Naive B cell (primary cell): ENCODE results near the gene IGFBP3. TPM values are rescaled to one million over a fixed set of nuclear protein-coding genes. Genes with fewer than 3 reads are reported as not detected.
A peak's percentile ranks its signal among the peaks of the same experiment; 100 is the strongest.
"Not testable (repeated sequence)": the region's sequence is repeated elsewhere in the genome, so short reads cannot be mapped to it uniquely, and the experiment has no call there.

Source experiments
- ATAC-seq, 2 donors: fragments of 150-1000 bp; cut with Tn5 transposase; 2 replicates each; pipeline ENCODE4 v1.10.0; 2021; ENCODE audit warnings: low read depth in 2 of 2, mild to moderate bottlenecking in 2 of 2, moderate library complexity in 2 of 2
- DNase-seq: peaks from one replicate; pipeline ENCODE4 v3.0.0; 2022
- H3K27ac Mint-ChIP-seq, 6 donors: one replicate each; pipeline ENCODE4 v1.8.0; 2020 to 2022; ENCODE audit warnings: mild to moderate bottlenecking in 6 of 6, mixed read lengths in 6 of 6, moderate library complexity in 5 of 6, inconsistent platforms in 2 of 6
- H3K27me3 Mint-ChIP-seq, 3 donors: one replicate each; pipeline ENCODE4 v1.8.0; 2021 to 2022; ENCODE audit warnings: mixed read lengths in 3 of 3, mild to moderate bottlenecking in 1 of 3
- H3K36me3 Mint-ChIP-seq, 2 donors: one replicate each; pipeline ENCODE4 v1.8.0; 2020 to 2022; ENCODE audit warnings: mixed read lengths in 2 of 2, inconsistent platforms in 1 of 2, mild to moderate bottlenecking in 1 of 2
- H3K4me1 Mint-ChIP-seq, 3 donors: one replicate each; pipeline ENCODE4 v1.8.0; 2020 to 2022; ENCODE audit warnings: mixed read lengths in 3 of 3, inconsistent platforms in 1 of 3, mild to moderate bottlenecking in 1 of 3, moderate library complexity in 1 of 3
- H3K4me3 Mint-ChIP-seq, 8 donors: one replicate each; pipeline ENCODE4 v1.8.0; 2020 to 2022; ENCODE audit warnings: mild to moderate bottlenecking in 8 of 8, mixed read lengths in 8 of 8, moderate library complexity in 8 of 8, inconsistent platforms in 2 of 8
- H3K9me3 Mint-ChIP-seq, 7 donors: one replicate each; pipeline ENCODE4 v1.8.0; 2020 to 2022; ENCODE audit warnings: mixed read lengths in 7 of 7, mild to moderate bottlenecking in 5 of 7, inconsistent platforms in 2 of 7, moderate library complexity in 1 of 7
- polyA plus RNA-seq, 6 donors: library from polyadenylated mRNA; unstranded; fragments of 300-500 nt; fragmentation: Illumina TruSeq; gene quantifications; one replicate each; pipeline ENCODE4 v1.2.3, GENCODE V29; 2021; ENCODE audit warnings: low read depth in 6 of 6

The IGFBP3 gene
- polyA plus RNA-seq, 6 donors from 2014 or later, result not detected

- ATAC-seq, DNase-seq, H3K36me3 Mint-ChIP-seq, H3K9me3 Mint-ChIP-seq: not testable (repeated sequence)
- Mint-ChIP-seq H3K4me1 (peaks cover 0 to 15% (median 0%) of the 10 kb centered on the region in 3 donors), H3K4me3 (peak overlapping the region; percentile 20 to 91 (median 84)), H3K27me3 (peaks cover 15 to 20% (median 19%) of the 10 kb centered on the region in 3 donors), H3K27ac (peak overlapping the region in 3 of 6 donors; percentile 28 to 75 (median 64))
These were observed 19.2 kb upstream of the IGFBP3 start for GRCh38 chr7:45940237-45940781.

GRCh38 chr7:45939574-45939973, 18.5 kb upstream of the IGFBP3 start:
- H3K4me1 Mint-ChIP-seq, result peaks cover 0 to 15% (median 0%) of the 10 kb centered on the region in 3 donors
- no peak overlapping the region for H3K27ac Mint-ChIP-seq
- H3K36me3 Mint-ChIP-seq, result peaks cover 0 to 9% of the 10 kb centered on the region in 2 donors
- peaks cover 22 to 25% (median 22%) of the 10 kb centered on the region in 3 donors for H3K27me3 Mint-ChIP-seq
- no peak for ATAC-seq
- DNase-seq, result no peak
- H3K4me3 Mint-ChIP-seq, result peak overlapping the region in 5 of 8 donors; percentile 10 to 82 (median 52)
- H3K9me3 Mint-ChIP-seq, result peaks cover 5 to 10% (median 6%) of the 10 kb centered on the region in 7 donors

GRCh38 chr7:45938626-45939302, 17.7 kb upstream of the IGFBP3 start:
- no peak for DNase-seq
- peaks cover 5 to 10% (median 6%) of the 10 kb centered on the region in 7 donors for H3K9me3 Mint-ChIP-seq
- H3K4me1 Mint-ChIP-seq, result peaks cover 0 to 15% (median 0%) of the 10 kb centered on the region in 3 donors
- no peak for ATAC-seq
- peaks cover 0 to 9% of the 10 kb centered on the region in 2 donors for H3K36me3 Mint-ChIP-seq
- H3K4me3 Mint-ChIP-seq, result peak overlapping the region in 2 of 8 donors; percentile 32 to 62
- peaks cover 20 to 30% (median 30%) of the 10 kb centered on the region in 3 donors for H3K27me3 Mint-ChIP-seq
- no peak overlapping the region for H3K27ac Mint-ChIP-seq

- no peak for DNase-seq
- no peak for ATAC-seq
- H3K36me3 Mint-ChIP-seq, result peaks cover 0 to 9% of the 10 kb centered on the region in 2 donors
- H3K4me3 Mint-ChIP-seq, result no peak overlapping the region
- peaks cover 0 to 14% (median 0%) of the 10 kb centered on the region in 3 donors for H3K4me1 Mint-ChIP-seq
- no peak overlapping the region for H3K27ac Mint-ChIP-seq
- H3K9me3 Mint-ChIP-seq, result peaks cover 5 to 10% (median 8%) of the 10 kb centered on the region in 7 donors
- peaks cover 24 to 39% (median 39%) of the 10 kb centered on the region in 3 donors for H3K27me3 Mint-ChIP-seq
These were observed 16.8 kb upstream of the IGFBP3 start for GRCh38 chr7:45937862-45938261.

- H3K4me3 Mint-ChIP-seq, result peak overlapping the region in 1 of 8 donors; percentile 36
- peaks cover 23 to 40% (median 39%) of the 10 kb centered on the region in 3 donors for H3K27me3 Mint-ChIP-seq
- ATAC-seq (no peak), DNase-seq (no peak)
- peaks cover 0 to 9% of the 10 kb centered on the region in 2 donors for H3K36me3 Mint-ChIP-seq
- H3K4me1 Mint-ChIP-seq, result peaks cover 0 to 13% (median 0%) of the 10 kb centered on the region in 3 donors
- H3K27ac Mint-ChIP-seq, result no peak overlapping the region
- peaks cover 5 to 10% (median 8%) of the 10 kb centered on the region in 7 donors for H3K9me3 Mint-ChIP-seq
These were observed 16.2 kb upstream of the IGFBP3 start for GRCh38 chr7:45937301-45937700.

GRCh38 chr7:45930967-45931366, 9.9 kb upstream of the IGFBP3 start:
- no peaks in the 10 kb centered on the region for H3K36me3 Mint-ChIP-seq
- H3K27ac Mint-ChIP-seq, result no peak overlapping the region
- DNase-seq, result no peak
- peaks cover 0 to 2% (median 0%) of the 10 kb centered on the region in 7 donors for H3K9me3 Mint-ChIP-seq
- H3K4me3 Mint-ChIP-seq, result no peak overlapping the region
- no peaks in the 10 kb centered on the region for H3K4me1 Mint-ChIP-seq
- ATAC-seq, result no peak
- H3K27me3 Mint-ChIP-seq, result peaks cover 21 to 50% (median 43%) of the 10 kb centered on the region in 3 donors

- Mint-ChIP-seq H3K36me3 (no peaks in the 10 kb centered on the region), H3K9me3 (peaks cover 0 to 4% (median 0%) of the 10 kb centered on the region in 7 donors), H3K4me3 (no peak overlapping the region), H3K4me1 (peaks cover 7% of the 10 kb centered on the region in 3 donors), H3K27ac (no peak overlapping the region), H3K27me3 (peaks cover 33 to 55% (median 45%) of the 10 kb centered on the region in 3 donors)
- DNase-seq (no peak), ATAC-seq (no peak)
These were observed 6.6 kb upstream of the IGFBP3 start for GRCh38 chr7:45927721-45928120.

- no peak for ATAC-seq
- Mint-ChIP-seq H3K27me3 (peaks cover 56 to 70% (median 70%) of the 10 kb centered on the region in 3 donors), H3K9me3 (peaks cover 0 to 2% (median 0%) of the 10 kb centered on the region in 7 donors), H3K4me3 (no peak overlapping the region), H3K27ac (no peak overlapping the region), H3K36me3 (no peaks in the 10 kb centered on the region), H3K4me1 (peaks cover 13 to 23% (median 20%) of the 10 kb centered on the region in 3 donors)
- no peak for DNase-seq
These were observed 3.2 kb upstream of the IGFBP3 start for GRCh38 chr7:45924283-45924682.

GRCh38 chr7:45923818-45924217, 2.7 kb upstream of the IGFBP3 start:
- Mint-ChIP-seq H3K27me3 (peaks cover 56 to 68% (median 66%) of the 10 kb centered on the region in 3 donors), H3K4me1 (peaks cover 13 to 23% (median 20%) of the 10 kb centered on the region in 3 donors), H3K9me3 (peaks cover 0 to 2% (median 0%) of the 10 kb centered on the region in 7 donors), H3K4me3 (no peak overlapping the region), H3K27ac (no peak overlapping the region), H3K36me3 (no peaks in the 10 kb centered on the region)
- ATAC-seq, result no peak
- DNase-seq, result no peak

GRCh38 chr7:45923290-45923689, 2.2 kb upstream of the IGFBP3 start:
- Mint-ChIP-seq H3K27me3 (peaks cover 53 to 68% (median 62%) of the 10 kb centered on the region in 3 donors), H3K27ac (peak overlapping the region in 2 of 6 donors; percentile 8 to 67), H3K36me3 (no peaks in the 10 kb centered on the region), H3K4me1 (peaks cover 13 to 23% (median 20%) of the 10 kb centered on the region in 3 donors), H3K9me3 (peaks cover 0 to 2% (median 0%) of the 10 kb centered on the region in 7 donors), H3K4me3 (peak overlapping the region in 4 of 8 donors; percentile 43 to 67 (median 48))
- ATAC-seq, result no peak
- peak; percentile 26 for DNase-seq

GRCh38 chr7:45922810-45923209, 1.7 kb upstream of the IGFBP3 start:
- no peak for ATAC-seq
- H3K4me1 Mint-ChIP-seq, result peaks cover 13 to 23% (median 21%) of the 10 kb centered on the region in 3 donors
- no peak for DNase-seq
- H3K4me3 Mint-ChIP-seq, result peak overlapping the region in 5 of 8 donors; percentile 7 to 67 (median 43)
- H3K27me3 Mint-ChIP-seq, result peaks cover 55 to 71% (median 62%) of the 10 kb centered on the region in 3 donors
- peaks cover 0 to 2% (median 0%) of the 10 kb centered on the region in 7 donors for H3K9me3 Mint-ChIP-seq
- peak overlapping the region in 1 of 6 donors; percentile 8 for H3K27ac Mint-ChIP-seq
- no peaks in the 10 kb centered on the region for H3K36me3 Mint-ChIP-seq

- Mint-ChIP-seq H3K27ac (peak overlapping the region in 1 of 6 donors; percentile 58), H3K27me3 (peaks cover 63 to 76% (median 71%) of the 10 kb centered on the region in 3 donors), H3K36me3 (no peaks in the 10 kb centered on the region), H3K4me1 (peaks cover 13 to 30% (median 27%) of the 10 kb centered on the region in 3 donors), H3K4me3 (peak overlapping the region in 5 of 8 donors; percentile 22 to 86 (median 43)), H3K9me3 (peaks cover 0 to 2% (median 0%) of the 10 kb centered on the region in 7 donors)
- ATAC-seq (no peak), DNase-seq (no peak)
These were observed 837 bp upstream of the IGFBP3 start for GRCh38 chr7:45921699-45922519.

- no peak for DNase-seq
- H3K27ac Mint-ChIP-seq, result no peak overlapping the region
These were observed 268 bp upstream of the IGFBP3 start for GRCh38 chr7:45921381-45921698.

More at GRCh38 chr7:45921381-45921698, 268 bp upstream of the IGFBP3 start:
- Mint-ChIP-seq H3K36me3 (no peaks in the 10 kb centered on the region), H3K9me3 (peaks cover 0 to 2% (median 0%) of the 10 kb centered on the region in 7 donors), H3K4me1 (peaks cover 13 to 30% (median 27%) of the 10 kb centered on the region in 3 donors), H3K27me3 (peaks cover 67 to 79% (median 76%) of the 10 kb centered on the region in 3 donors), H3K4me3 (peak overlapping the region in 2 of 8 donors; percentile 52 to 86)
- ATAC-seq, result no peak
